Measurements from ENCODE around the gene CYB5R3.

CYB5R3 gene

DNA sequence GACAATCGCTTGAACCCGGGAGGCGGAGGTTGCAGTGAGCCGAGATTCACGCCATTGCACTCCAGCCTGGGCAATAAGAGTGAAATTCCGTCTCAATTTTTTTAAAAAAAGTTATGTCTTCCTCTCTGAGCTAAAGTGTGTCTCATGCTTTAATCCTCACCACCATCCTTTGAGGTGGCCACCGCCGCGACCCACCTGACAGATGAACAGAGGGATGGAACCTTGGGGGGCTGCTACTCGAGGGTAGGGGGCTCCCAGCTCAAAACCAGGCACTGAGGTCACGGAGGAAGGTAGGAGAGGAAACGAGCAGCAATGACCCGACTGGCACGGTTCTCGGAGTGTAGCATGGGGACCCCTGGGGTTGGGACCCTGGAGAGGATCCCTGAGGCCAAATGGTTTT, 23.8 kb downstream of the CYB5R3 start (continued):
- TF ChIP-seq ZNF70 (CRISPR knock-in tag; IDR thresholded peaks at IDR 0.05) (no peak), ARNTL (CRISPR knock-in tag; IDR thresholded peaks at IDR 0.05; ENCODE audit: borderline replicate concordance, low read depth) (no peak), ISL1 (CRISPR knock-in tag; IDR thresholded peaks at IDR 0.05) (no peak)
- TF ChIP-seq, protein P1, sequence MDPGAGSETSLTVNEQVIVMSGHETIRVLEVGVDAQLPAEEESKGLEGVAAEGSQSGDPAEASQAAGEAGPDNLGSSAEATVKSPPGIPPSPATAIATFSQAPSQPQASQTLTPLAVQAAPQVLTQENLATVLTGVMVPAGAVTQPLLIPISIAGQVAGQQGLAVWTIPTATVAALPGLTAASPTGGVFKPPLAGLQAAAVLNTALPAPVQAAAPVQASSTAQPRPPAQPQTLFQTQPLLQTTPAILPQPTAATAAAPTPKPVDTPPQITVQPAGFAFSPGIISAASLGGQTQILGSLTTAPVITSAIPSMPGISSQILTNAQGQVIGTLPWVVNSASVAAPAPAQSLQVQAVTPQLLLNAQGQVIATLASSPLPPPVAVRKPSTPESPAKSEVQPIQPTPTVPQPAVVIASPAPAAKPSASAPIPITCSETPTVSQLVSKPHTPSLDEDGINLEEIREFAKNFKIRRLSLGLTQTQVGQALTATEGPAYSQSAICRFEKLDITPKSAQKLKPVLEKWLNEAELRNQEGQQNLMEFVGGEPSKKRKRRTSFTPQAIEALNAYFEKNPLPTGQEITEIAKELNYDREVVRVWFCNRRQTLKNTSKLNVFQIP (CRISPR knock-in tag; IDR thresholded peaks at IDR 0.05; ENCODE audit: borderline replicate concordance, low read depth), result no peak

DNA sequence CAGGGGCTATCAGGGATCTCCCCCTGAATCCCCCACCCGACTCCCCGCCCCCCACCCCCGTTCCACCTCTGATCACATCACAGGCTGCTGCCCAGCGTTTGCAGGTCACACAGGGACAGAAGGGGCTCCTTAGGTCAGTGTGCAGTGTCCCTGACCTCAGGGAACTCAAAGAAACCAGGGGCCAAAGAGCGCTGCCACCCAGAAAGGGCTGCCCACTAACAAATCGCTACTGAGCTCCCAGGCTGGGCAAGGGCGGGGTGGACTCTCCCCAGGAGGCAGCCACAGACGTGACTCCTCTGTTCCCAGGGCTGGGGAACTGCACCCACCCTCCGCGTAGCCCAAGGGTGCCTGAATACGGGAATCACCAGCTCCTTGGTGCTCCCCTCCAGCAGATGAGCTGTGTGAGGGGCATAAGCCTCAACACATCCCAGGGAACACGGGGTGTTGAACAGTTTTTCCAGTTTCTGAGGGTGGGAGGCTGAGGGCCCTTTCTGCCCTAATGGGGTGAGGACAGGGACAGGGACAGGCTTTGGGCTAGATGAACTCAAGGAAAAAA, 24.6 kb downstream of the CYB5R3 start:
- TF ChIP-seq ZNF8 (CRISPR knock-in tag; IDR thresholded peaks at IDR 0.05) (no peak), BACH2 (CRISPR knock-in tag; IDR thresholded peaks at IDR 0.05; ENCODE audit: borderline replicate concordance) (no peak), PPARA (CRISPR knock-in tag; IDR thresholded peaks at IDR 0.05; ENCODE audit: borderline replicate concordance) (no peak), PATZ1 (CRISPR knock-in tag; IDR thresholded peaks at IDR 0.05; ENCODE audit: borderline replicate concordance) (no peak), ESRRG (CRISPR knock-in tag; IDR thresholded peaks at IDR 0.05) (no peak), TSHZ2 (CRISPR knock-in tag; IDR thresholded peaks at IDR 0.05) (no peak), ZNF565 (CRISPR knock-in tag; conservative IDR thresholded peaks at IDR 0.05; ENCODE audit: low read depth) (no peak), ZNF70 (CRISPR knock-in tag; IDR thresholded peaks at IDR 0.05) (no peak), ARNTL (CRISPR knock-in tag; IDR thresholded peaks at IDR 0.05; ENCODE audit: borderline replicate concordance, low read depth) (no peak)
- TF ChIP-seq, protein P2, sequence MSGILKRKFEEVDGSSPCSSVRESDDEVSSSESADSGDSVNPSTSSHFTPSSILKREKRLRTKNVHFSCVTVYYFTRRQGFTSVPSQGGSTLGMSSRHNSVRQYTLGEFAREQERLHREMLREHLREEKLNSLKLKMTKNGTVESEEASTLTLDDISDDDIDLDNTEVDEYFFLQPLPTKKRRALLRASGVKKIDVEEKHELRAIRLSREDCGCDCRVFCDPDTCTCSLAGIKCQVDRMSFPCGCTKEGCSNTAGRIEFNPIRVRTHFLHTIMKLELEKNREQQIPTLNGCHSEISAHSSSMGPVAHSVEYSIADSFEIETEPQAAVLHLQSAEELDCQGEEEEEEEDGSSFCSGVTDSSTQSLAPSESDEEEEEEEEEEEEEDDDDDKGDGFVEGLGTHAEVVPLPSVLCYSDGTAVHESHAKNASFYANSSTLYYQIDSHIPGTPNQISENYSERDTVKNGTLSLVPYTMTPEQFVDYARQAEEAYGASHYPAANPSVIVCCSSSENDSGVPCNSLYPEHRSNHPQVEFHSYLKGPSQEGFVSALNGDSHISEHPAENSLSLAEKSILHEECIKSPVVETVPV (CRISPR knock-in tag; IDR thresholded peaks at IDR 0.05), result no peak
- ATAC-seq, result no peak

DNA sequence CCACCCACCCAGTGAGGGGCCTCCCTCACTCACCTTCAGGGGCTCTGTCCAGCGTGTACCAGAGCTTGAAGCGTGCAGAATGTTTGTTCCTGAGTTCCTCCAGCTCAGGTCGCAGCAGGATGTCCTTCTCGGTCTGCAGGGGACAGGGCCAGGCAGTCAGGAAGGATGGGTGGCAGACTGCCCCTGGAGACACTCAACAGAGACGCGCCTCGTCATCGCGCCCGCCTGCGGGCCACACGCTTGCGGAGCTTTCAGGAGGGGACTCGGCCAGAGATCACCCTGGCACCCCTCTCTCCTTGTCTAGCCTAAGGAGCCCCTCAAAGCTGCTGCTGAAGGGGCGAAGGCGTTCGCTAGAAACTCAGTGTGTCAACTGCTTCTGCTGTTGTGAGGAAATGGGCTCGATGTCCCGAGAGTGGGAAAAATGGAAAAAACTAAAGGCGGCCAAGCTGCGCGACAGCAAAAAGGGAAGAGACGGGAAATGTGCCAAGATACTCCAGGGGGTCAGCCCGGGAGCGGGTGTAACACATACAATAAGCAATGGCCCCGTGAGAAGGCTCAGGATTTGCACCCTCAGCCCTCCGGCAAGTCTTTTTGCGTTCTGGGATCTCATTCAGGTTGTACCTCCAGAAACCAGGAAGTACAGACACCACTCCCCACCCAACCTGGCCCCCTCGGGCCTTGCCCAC, 25.3 kb downstream of the CYB5R3 start:
- TF ChIP-seq ZC3H10 (CRISPR knock-in tag; IDR thresholded peaks at IDR 0.05) (no peak), ZNF565 (CRISPR knock-in tag; conservative IDR thresholded peaks at IDR 0.05; ENCODE audit: low read depth) (no peak), SNAI2 (CRISPR knock-in tag; IDR thresholded peaks at IDR 0.05) (no peak), GLIS3 (CRISPR knock-in tag; IDR thresholded peaks at IDR 0.05) (no peak), RARB (CRISPR knock-in tag; IDR thresholded peaks at IDR 0.05) (no peak), TCF4 (CRISPR knock-in tag; IDR thresholded peaks at IDR 0.05; ENCODE audit: borderline replicate concordance) (no peak), ZNF70 (CRISPR knock-in tag; IDR thresholded peaks at IDR 0.05) (no peak), BACH2 (CRISPR knock-in tag; IDR thresholded peaks at IDR 0.05; ENCODE audit: borderline replicate concordance) (no peak), TOX (CRISPR knock-in tag; IDR thresholded peaks at IDR 0.05; ENCODE audit: borderline replicate concordance) (no peak), CREB5 (CRISPR knock-in tag; IDR thresholded peaks at IDR 0.05; ENCODE audit: low read depth) (no peak), ZFP30 (CRISPR knock-in tag; IDR thresholded peaks at IDR 0.05) (no peak), OSR1 (CRISPR knock-in tag; IDR thresholded peaks at IDR 0.05) (no peak), CSDC2 (CRISPR knock-in tag; IDR thresholded peaks at IDR 0.05) (no peak)
- TF ChIP-seq, protein P2 (CRISPR knock-in tag; IDR thresholded peaks at IDR 0.05), result no peak
- TF ChIP-seq, protein P1 (CRISPR knock-in tag; IDR thresholded peaks at IDR 0.05; ENCODE audit: borderline replicate concordance, low read depth), result no peak
- ATAC-seq, result no peak

Data from SK-N-SH treated with all-trans-retinoic acid at 6 μM for 48 hours (cell line).